Endothelial cell of umbilical vein (primary cell): ENCODE results near the gene RGS7. TPM values are rescaled to one million over a fixed set of nuclear protein-coding genes. Genes with fewer than 3 reads are reported as not detected.
"Not testable (repeated sequence)": the region's sequence is repeated elsewhere in the genome, so short reads cannot be mapped to it uniquely, and the experiment has no call there.

Experiments used
- BruUV-seq: library from RNA; stranded (reverse); fragments of 400-500 nt; replicated peaks from 2 replicates; lab custom pipeline; 2021; lab: Mats Ljungman, UMichigan
- CTCF ChIA-PET: fragments of 300-600, 350-600 bp; sonication (Branson Sonifier 250); formaldehyde crosslinking; loops from one replicate; lab custom pipeline; 2021; ENCODE audit warnings: antibody characterized with exemption, inconsistent platforms; lab: Charles Lee
- POLR2A ChIA-PET: fragments of 300-600, 350-600 bp; sonication (Branson Sonifier 250); formaldehyde crosslinking; loops from one replicate; lab custom pipeline; 2021; ENCODE audit warnings: antibody characterized with exemption, inconsistent platforms; lab: Charles Lee
- DNase-seq: peaks from one replicate; pipeline ENCODE4 v3.0.0-alpha.2; 2011; ENCODE audit warnings: low read depth, low spot score
- FAIRE-seq: peaks from 2 replicates; lab custom pipeline; 2011; peaks lifted over from hg19 to GRCh38; lab: Jason Lieb, UNC
- H2AFZ ChIP-seq: 2 replicates; pipeline ENCODE4 v1.6.0; 2012; ENCODE audit warnings: low read depth, low read length, control low read depth, inconsistent platforms
- H3K27ac ChIP-seq: 2 replicates; pipeline ENCODE4 v1.5.1; 2011; ENCODE audit warnings: low read depth, mild to moderate bottlenecking, control low read depth, low read length, moderate library complexity; ENCODE audit not compliant: insufficient read depth
- H3K27me3 ChIP-seq, 2 experiments: 2 replicates each; pipeline versions ENCODE4 v1.6.0 to v1.6.1; 2011; ENCODE audit warnings: low read length in 2 of 2, mixed read lengths in 1 of 2; ENCODE audit not compliant: control insufficient read depth in 2 of 2, insufficient read depth in 2 of 2
- H3K36me3 ChIP-seq, 2 experiments: 2 replicates in 1 of 2; 3 replicates in 1 of 2; pipeline ENCODE4 v1.5.1; 2011; ENCODE audit warnings: low read length in 2 of 2, mild to moderate bottlenecking in 1 of 2, moderate library complexity in 1 of 2; ENCODE audit not compliant: control insufficient read depth in 2 of 2, insufficient read depth in 2 of 2; ENCODE audit errors: extremely low read depth in 1 of 2
- H3K4me1 ChIP-seq: 3 replicates; pipeline ENCODE4 v1.5.1; 2011; ENCODE audit warnings: mild to moderate bottlenecking, low read length; ENCODE audit not compliant: control insufficient read depth, insufficient read depth; ENCODE audit errors: extremely low read depth
- H3K4me2 ChIP-seq: 2 replicates; pipeline ENCODE4 v1.6.1; 2011; ENCODE audit warnings: low read length, control low read depth, mixed read lengths; ENCODE audit not compliant: insufficient read depth
- H3K4me3 ChIP-seq, 3 experiments: fragments of 200-600 bp in 1 of 3; sonication (generic), shearing (Covaris generic) in 1 of 3; replicated peaks in 1 of 3; 2 replicates each; pipeline ENCODE4 v1.5.1; 2011 to 2016; ENCODE audit warnings: control low read depth in 3 of 3, low read length in 3 of 3, mild to moderate bottlenecking in 2 of 3, inconsistent platforms in 1 of 3, low read depth in 1 of 3, moderate library complexity in 1 of 3; ENCODE audit not compliant: insufficient read depth in 1 of 3
- H3K79me2 ChIP-seq: 2 replicates; pipeline ENCODE4 v1.6.0; 2012; ENCODE audit warnings: low read length, inconsistent platforms; ENCODE audit not compliant: control insufficient read depth, insufficient read depth
- H3K9ac ChIP-seq: replicated peaks from 2 replicates; pipeline ENCODE3; 2011; ENCODE audit warnings: low read length, control low read depth; ENCODE audit not compliant: insufficient read depth; ENCODE audit errors: extremely low read depth
- H3K9me1 ChIP-seq: replicated peaks from 3 replicates; pipeline ENCODE4 v1.6.0; 2011; ENCODE audit warnings: mild to moderate bottlenecking, low read length; ENCODE audit not compliant: control insufficient read depth, insufficient read depth; ENCODE audit errors: extremely low read depth
- H3K9me3 ChIP-seq: replicated peaks from 2 replicates; pipeline ENCODE4 v1.5.1; 2012; ENCODE audit warnings: low read length, inconsistent platforms; ENCODE audit not compliant: control insufficient read depth, insufficient read depth
- H4K20me1 ChIP-seq: replicated peaks from 2 replicates; pipeline ENCODE3; 2011; ENCODE audit warnings: mild to moderate bottlenecking, low read length; ENCODE audit not compliant: control insufficient read depth, insufficient read depth; ENCODE audit errors: extremely low read depth
- EZH2 ChIP-seq: IDR thresholded peaks from 2 replicates; pipeline ENCODE4 v1.6.1; 2012; ENCODE audit warnings: borderline replicate concordance, low read depth, mild to moderate bottlenecking, moderate library complexity, low read length, inconsistent platforms; ENCODE audit not compliant: severe bottlenecking
- FOS ChIP-seq: IDR thresholded peaks from 2 replicates; pipeline ENCODE4 v1.6.1; 2011; ENCODE audit warnings: mild to moderate bottlenecking, low read length, moderate library complexity, borderline replicate concordance; ENCODE audit not compliant: insufficient read depth
- GATA2 ChIP-seq: IDR thresholded peaks from 2 replicates; pipeline ENCODE4 v1.7.0; 2011; ENCODE audit warnings: low read depth, mild to moderate bottlenecking, moderate library complexity, mixed read lengths, low read length; ENCODE audit not compliant: insufficient read length, insufficient read depth
- JUN ChIP-seq: IDR thresholded peaks from 2 replicates; pipeline ENCODE4 v1.6.1; 2011; ENCODE audit warnings: borderline replicate concordance, low read depth; ENCODE audit not compliant: insufficient read length, insufficient read depth
- MYC ChIP-seq: IDR thresholded peaks from one replicate; pipeline ENCODE4 v1.6.1; 2011; ENCODE audit warnings: mild to moderate bottlenecking, low read depth, low read length
- POLR2A ChIP-seq: IDR thresholded peaks from 2 replicates; pipeline ENCODE4 v1.6.1; 2012; ENCODE audit warnings: low read depth, mild to moderate bottlenecking, control low read depth, low read length
- POLR2AphosphoS5 ChIP-seq: IDR thresholded peaks from 2 replicates; pipeline ENCODE4 v1.6.1; 2012; ENCODE audit warnings: low read depth, mild to moderate bottlenecking, control low read depth, low read length, moderate library complexity; ENCODE audit not compliant: insufficient read depth
- dilution Hi-C: fragments of 300-500 bp; cut with MboI; formaldehyde crosslinking; loops from one replicate; pipeline ENCODE4 v1.15.0; 2019; ENCODE audit warnings: low sequenced_read_pairs; ENCODE audit not compliant: extremely low pct_ligation_motif_present
- intact Hi-C: fragments of 100-400 bp; cut with micrococcal nuclease; formaldehyde crosslinking; loops from one replicate; pipeline ENCODE4 v1.10.0; 2022
- polyA plus RNA-seq, 4 experiments: library from polyadenylated mRNA; depleted of rRNA in 3 of 4; stranded (reverse) in 3 of 4; unstranded in 1 of 4; fragments of >200 nt; gene quantifications; 2 replicates each; pipeline versions ENCODE4 v1.2.1 to v1.2.3, GENCODE V29; 2011 to 2012; ENCODE audit warnings: missing spikeins in 1 of 4
- total RNA-seq: library from RNA; stranded (reverse); gene quantifications from 2 replicates; pipeline ENCODE4 v1.2.3, GENCODE V29; 2021
- TF ChIP-seq, protein P1 (sequence below), 2 donors: IDR thresholded peaks; 1 replicate in 1 of 2; 2 replicates in 1 of 2; pipeline ENCODE4 v1.5.1; 2011; ENCODE audit warnings: low read length in 2 of 2, mild to moderate bottlenecking in 2 of 2, moderate library complexity in 2 of 2, control low read depth in 1 of 2, inconsistent platforms in 1 of 2, low read depth in 1 of 2; ENCODE audit not compliant: insufficient read depth in 1 of 2; ENCODE audit errors: extremely low read depth in 1 of 2
- TF ChIP-seq, protein P2 (sequence below): IDR thresholded peaks from 2 replicates; pipeline ENCODE4 v1.6.1; 2011; ENCODE audit not compliant: insufficient read depth, insufficient read length

Gene RGS7
- total and polyA plus RNA-seq, 2 donors (not counting 3 experiments of a cell fraction or from before 2014, with no cell fraction given), result 0.43 to 0.44 TPM

DNA sequence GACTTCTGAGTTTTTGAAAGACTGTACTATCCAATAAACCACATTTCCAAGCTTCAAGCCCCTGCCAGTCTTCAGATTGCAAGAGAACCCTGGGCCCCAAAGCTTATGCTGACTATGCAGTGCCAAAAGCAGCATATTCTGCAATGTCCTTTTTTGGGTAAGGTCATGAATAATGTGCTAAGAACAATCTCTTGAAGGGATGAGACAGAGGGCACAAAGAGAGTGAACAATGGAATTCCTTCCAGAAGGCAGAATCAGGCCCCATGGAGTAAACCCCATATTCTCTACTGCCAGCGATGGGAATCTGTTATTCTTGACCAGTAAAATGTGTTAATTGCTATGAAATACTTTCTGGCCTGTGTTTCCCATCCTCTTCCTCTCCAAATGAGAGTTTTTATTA, 190.4 kb downstream of the RGS7 start:
- H3K4me1 ChIP-seq, result no peaks in the 10 kb centered on the region
- TF ChIP-seq FOS (no peak), MYC (no peak), GATA2 (no peak), EZH2 (no peak), JUN (no peak), POLR2AphosphoS5 (no peak), POLR2A (no peak)
- TF ChIP-seq, protein P1, sequence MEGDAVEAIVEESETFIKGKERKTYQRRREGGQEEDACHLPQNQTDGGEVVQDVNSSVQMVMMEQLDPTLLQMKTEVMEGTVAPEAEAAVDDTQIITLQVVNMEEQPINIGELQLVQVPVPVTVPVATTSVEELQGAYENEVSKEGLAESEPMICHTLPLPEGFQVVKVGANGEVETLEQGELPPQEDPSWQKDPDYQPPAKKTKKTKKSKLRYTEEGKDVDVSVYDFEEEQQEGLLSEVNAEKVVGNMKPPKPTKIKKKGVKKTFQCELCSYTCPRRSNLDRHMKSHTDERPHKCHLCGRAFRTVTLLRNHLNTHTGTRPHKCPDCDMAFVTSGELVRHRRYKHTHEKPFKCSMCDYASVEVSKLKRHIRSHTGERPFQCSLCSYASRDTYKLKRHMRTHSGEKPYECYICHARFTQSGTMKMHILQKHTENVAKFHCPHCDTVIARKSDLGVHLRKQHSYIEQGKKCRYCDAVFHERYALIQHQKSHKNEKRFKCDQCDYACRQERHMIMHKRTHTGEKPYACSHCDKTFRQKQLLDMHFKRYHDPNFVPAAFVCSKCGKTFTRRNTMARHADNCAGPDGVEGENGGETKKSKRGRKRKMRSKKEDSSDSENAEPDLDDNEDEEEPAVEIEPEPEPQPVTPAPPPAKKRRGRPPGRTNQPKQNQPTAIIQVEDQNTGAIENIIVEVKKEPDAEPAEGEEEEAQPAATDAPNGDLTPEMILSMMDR (IDR thresholded peaks at IDR 0.05; ENCODE audit: extremely low read depth in 1 of 2, insufficient read depth in 1 of 2, low read depth in 1 of 2, low read length in 2 of 2), result no peak
- TF ChIP-seq, protein P2, sequence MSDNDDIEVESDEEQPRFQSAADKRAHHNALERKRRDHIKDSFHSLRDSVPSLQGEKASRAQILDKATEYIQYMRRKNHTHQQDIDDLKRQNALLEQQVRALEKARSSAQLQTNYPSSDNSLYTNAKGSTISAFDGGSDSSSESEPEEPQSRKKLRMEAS, result no peak
- no peak for DNase-seq
- no peak overlapping the region for H3K9ac ChIP-seq
- FAIRE-seq, result no peak
- CTCF ChIA-PET, result no interaction called here
- H3K4me2 ChIP-seq, result no peak overlapping the region
- H2AFZ ChIP-seq, result no peak overlapping the region
- dilution Hi-C loops (no loop called here), intact Hi-C loops (no loop called here)
- H4K20me1 ChIP-seq, result no peaks in the 10 kb centered on the region
- BruUV-seq, result no TSS peak
- POLR2A ChIA-PET, result no interaction called here
- no peaks in the 10 kb centered on the region for H3K79me2 ChIP-seq
- no peaks in the 10 kb centered on the region for H3K9me1 ChIP-seq
- H3K27me3 ChIP-seq, result no peaks in the 10 kb centered on the region
- H3K27ac ChIP-seq, result no peak overlapping the region
- H3K4me3 ChIP-seq, result no peak overlapping the region
- no peaks in the 10 kb centered on the region for H3K9me3 ChIP-seq
- no peaks in the 10 kb centered on the region for H3K36me3 ChIP-seq

DNA sequence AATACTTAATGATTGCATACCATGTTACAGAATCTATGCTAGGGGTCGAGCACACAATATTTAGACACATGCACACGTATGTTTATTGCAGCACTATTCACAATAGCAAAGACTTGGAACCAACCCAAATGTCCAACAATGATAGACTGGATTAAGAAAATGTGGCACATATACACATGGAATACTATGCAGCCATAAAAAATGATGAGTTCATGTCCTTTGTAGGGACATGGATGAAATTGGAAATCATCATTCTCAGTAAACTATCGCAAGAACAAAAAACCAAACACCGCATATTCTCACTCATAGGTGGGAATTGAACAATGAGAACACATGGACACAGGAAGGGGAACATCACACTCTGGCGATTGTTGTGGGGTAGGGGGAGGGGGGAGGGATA, 191.7 kb downstream of the RGS7 start:
- H3K79me2 ChIP-seq, H3K4me3 ChIP-seq, DNase-seq, BruUV-seq, H4K20me1 ChIP-seq, intact Hi-C loops, H3K9ac ChIP-seq, H3K4me1 ChIP-seq, POLR2A ChIA-PET, H3K9me3 ChIP-seq, H3K36me3 ChIP-seq, H3K4me2 ChIP-seq, H3K27ac ChIP-seq, CTCF ChIA-PET, FAIRE-seq, H3K9me1 ChIP-seq, H2AFZ ChIP-seq, H3K27me3 ChIP-seq, dilution Hi-C loops: not testable (repeated sequence)
